Stimulated activated CD8-positive, alpha-beta memory T cell treated with anti-CD3 and anti-CD28 coated beads, Interleukin-7, amount 100 ng/mL, for 4 hours (primary cell): ENCODE data around the gene MLC1.
A peak's percentile ranks its signal among the peaks of the same experiment; 100 is the strongest.

ENCODE experiments used
- DNase-seq, 2 donors: peaks; one replicate each; pipeline ENCODE4 v3.0.0-alpha.2; 2020; ENCODE audit warnings: low read depth in 2 of 2

MLC1 gene

GRCh38 chr22:50035976-50036724, 49.1 kb downstream of the MLC1 start:
- no peak for DNase-seq

GRCh38 chr22:50035131-50035881, 49.9 kb downstream of the MLC1 start:
- DNase-seq: no peak

- no peak for DNase-seq
Observed at GRCh38 chr22:50034126-50035081, 50.8 kb downstream of the MLC1 start.

- DNase-seq: no peak
Observed at GRCh38 chr22:50032941-50033601, 52.2 kb downstream of the MLC1 start.

GRCh38 chr22:50032109-50032871, 52.9 kb downstream of the MLC1 start:
- DNase-seq: no peak

- DNase-seq: no peak
Observed at GRCh38 chr22:50031189-50032091, 53.8 kb downstream of the MLC1 start.

GRCh38 chr22:50030297-50031188, 54.7 kb downstream of the MLC1 start:
- peak; percentile 67 to 74 for DNase-seq

GRCh38 chr22:50027639-50028537, 57.3 kb downstream of the MLC1 start:
- peak; percentile 45 to 67 for DNase-seq

- no peak for DNase-seq
Observed at GRCh38 chr22:50025993-50026392, 59.2 kb downstream of the MLC1 start.

GRCh38 chr22:50022171-50022819, 62.9 kb downstream of the MLC1 start:
- no peak for DNase-seq

GRCh38 chr22:50020606-50021005, 64.6 kb downstream of the MLC1 start:
- DNase-seq: no peak

- no peak for DNase-seq
Observed at GRCh38 chr22:50019316-50019715, 65.9 kb downstream of the MLC1 start.

GRCh38 chr22:50018608-50019285, 66.5 kb downstream of the MLC1 start:
- no peak for DNase-seq

GRCh38 chr22:50017701-50018224, 67.5 kb downstream of the MLC1 start:
- DNase-seq: no peak

GRCh38 chr22:50016988-50017700, 68.1 kb downstream of the MLC1 start:
- peak; percentile 55 to 80 for DNase-seq
